ENCODE results near the gene SIX5.
"Not testable (repeated sequence)": the region's sequence is repeated elsewhere in the genome, so short reads cannot be mapped to it uniquely, and the experiment has no call there.

Gene SIX5

GRCh38 chr19:45754323-45754722, 14.7 kb downstream of the SIX5 start:
- no peak for DNase-seq (ENCODE audit: low read depth, low spot score)

GRCh38 chr19:45753548-45753947, 15.5 kb downstream of the SIX5 start:
- no peak for DNase-seq (ENCODE audit: low read depth, low spot score)

- DNase-seq (ENCODE audit: low read depth, low spot score) = no peak
Observed at GRCh38 chr19:45752639-45753038, 16.4 kb downstream of the SIX5 start.

GRCh38 chr19:45751483-45751882, 17.6 kb downstream of the SIX5 start:
- not testable (repeated sequence) for DNase-seq (ENCODE audit: low read depth, low spot score)

- DNase-seq (ENCODE audit: low read depth, low spot score) = no peak
Observed at GRCh38 chr19:45747513-45747912, 21.5 kb downstream of the SIX5 start.

- no peak for DNase-seq (ENCODE audit: low read depth, low spot score)
Observed at GRCh38 chr19:45746866-45747265, 22.2 kb downstream of the SIX5 start.

- DNase-seq (ENCODE audit: low read depth, low spot score) = no peak
Observed at GRCh38 chr19:45745606-45746005, 23.4 kb downstream of the SIX5 start.

GRCh38 chr19:45742969-45743368, 26.1 kb downstream of the SIX5 start:
- DNase-seq (ENCODE audit: low read depth, low spot score) = no peak

GRCh38 chr19:45739498-45740439, 29.3 kb downstream of the SIX5 start:
- DNase-seq (ENCODE audit: low read depth, low spot score) = no peak

GRCh38 chr19:45733160-45733810, 35.8 kb downstream of the SIX5 start, which contains the start of gene MEIOSIN:
Gene MEIOSIN, plus strand, starts transcription at chr19:45733439. Its CDS starts 1,938 bp downstream, at chr19:45735377.
- no peak for DNase-seq (ENCODE audit: low read depth, low spot score)

GRCh38 chr19:45730368-45731288, 38.4 kb downstream of the SIX5 start, which contains the start of gene FBXO46:
Gene FBXO46, minus strand, starts transcription at chr19:45730896. Its CDS starts 17,401 bp downstream, at chr19:45713495.
- DNase-seq (ENCODE audit: low read depth, low spot score) = peak; percentile 89

- DNase-seq (ENCODE audit: low read depth, low spot score) = no peak
Observed at GRCh38 chr19:45729800-45730290, 39.2 kb downstream of the SIX5 start.

- not testable (repeated sequence) for DNase-seq (ENCODE audit: low read depth, low spot score)
Observed at GRCh38 chr19:45728683-45729082, 40.4 kb downstream of the SIX5 start.

- DNase-seq (ENCODE audit: low read depth, low spot score) = not testable (repeated sequence)
Observed at GRCh38 chr19:45720065-45720464, 49.0 kb downstream of the SIX5 start.

- no peak for DNase-seq (ENCODE audit: low read depth, low spot score)
Observed at GRCh38 chr19:45717983-45718650, 50.9 kb downstream of the SIX5 start.

- DNase-seq (ENCODE audit: low read depth, low spot score) = peak; percentile 96
Observed at GRCh38 chr19:45717131-45717982, 51.7 kb downstream of the SIX5 start.

GRCh38 chr19:45716359-45717130, 52.5 kb downstream of the SIX5 start:
- DNase-seq (ENCODE audit: low read depth, low spot score) = no peak

- no peak for DNase-seq (ENCODE audit: low read depth, low spot score)
Observed at GRCh38 chr19:45715139-45715538, 53.9 kb downstream of the SIX5 start.

Measured in activated CD4-positive, CD25-positive, alpha-beta regulatory T cell treated with anti-CD3 and anti-CD28 coated beads, Interleukin-2, amount 50 U/mL, for 16 hours (primary cell).